SK-N-SH (cell line): ENCODE results near the gene FIZ1. TPM values are rescaled to one million over a fixed set of nuclear protein-coding genes. Genes with fewer than 3 reads are reported as not detected.
A peak's percentile ranks its signal among the peaks of the same experiment; 100 is the strongest.

Experiments
- CTCF ChIA-PET: fragments of 300-600, 350-600 bp; formaldehyde crosslinking; extraction: SDS; loops from one replicate; lab custom pipeline; 2021; lab: Yijun Ruan, JAX
- POLR2A ChIA-PET: fragments of 350-600 bp; sonication (Branson Sonifier 250); formaldehyde crosslinking; extraction: SDS; loops from one replicate; lab custom pipeline; 2020; ENCODE audit warnings: antibody characterized with exemption, inconsistent platforms; lab: Yijun Ruan, JAX
- DNase-seq: peaks from one replicate; pipeline ENCODE4 v3.0.0; 2012
- H2AFZ ChIP-seq: fragments of 200-600 bp; sonication (generic); 2 replicates; pipeline ENCODE4 v1.8.1; 2016; ENCODE audit warnings: antibody characterized with exemption, mild to moderate bottlenecking, low read depth
- H3F3A ChIP-seq: fragments of 200-600 bp; sonication (generic); replicated peaks from 2 replicates; pipeline ENCODE3; 2016; ENCODE audit warnings: antibody characterized with exemption, mild to moderate bottlenecking; ENCODE audit not compliant: insufficient read depth
- H3K27ac ChIP-seq, 2 experiments: fragments of 200-500 bp in 1 of 2; fragments of 200-600 bp in 1 of 2; sonication (Bioruptor generic) in 1 of 2; sonication (generic), shearing (Covaris generic) in 1 of 2; 2 replicates each; pipeline versions ENCODE4 v1.5.1 to v1.6.1; 2014 to 2016; ENCODE audit warnings: low read depth in 2 of 2, inconsistent platforms in 1 of 2, low read length in 1 of 2, mild to moderate bottlenecking in 1 of 2, mixed read lengths in 1 of 2
- H3K27me3 ChIP-seq: fragments of 200-600 bp; sonication (generic), shearing (Covaris generic); 2 replicates; pipeline ENCODE4 v1.6.1; 2016; ENCODE audit warnings: mixed run types; ENCODE audit not compliant: insufficient read depth
- H3K36me3 ChIP-seq, 2 experiments: fragments of 200-500 bp in 1 of 2; fragments of 200-600 bp in 1 of 2; sonication (Bioruptor generic) in 1 of 2; sonication (generic) in 1 of 2; replicated peaks in 1 of 2; 2 replicates each; pipeline versions ENCODE3 to v1.5.1; 2014 to 2016; ENCODE audit warnings: low read length in 1 of 2, mild to moderate bottlenecking in 1 of 2; ENCODE audit not compliant: insufficient read depth in 2 of 2, control insufficient read depth in 1 of 2
- H3K4me1 ChIP-seq, 2 experiments: fragments of 200-500 bp in 1 of 2; fragments of 200-600 bp in 1 of 2; sonication (Bioruptor generic) in 1 of 2; sonication (generic), shearing (Covaris generic) in 1 of 2; 2 replicates each; pipeline versions ENCODE4 v1.5.1 to v1.6.1; 2014 to 2016; ENCODE audit warnings: low read depth in 1 of 2, low read length in 1 of 2, mixed run types in 1 of 2; ENCODE audit not compliant: insufficient read depth in 2 of 2, control insufficient read depth in 1 of 2
- H3K4me2 ChIP-seq: fragments of 200-600 bp; sonication (generic), shearing (Covaris generic); 2 replicates; pipeline ENCODE4 v1.6.1; 2017; ENCODE audit warnings: mixed run types
- H3K4me3 ChIP-seq, 2 experiments: fragments of 200-500 bp in 1 of 2; fragments of 200-600 bp in 1 of 2; sonication (Bioruptor generic) in 1 of 2; sonication (generic), shearing (Covaris generic) in 1 of 2; 2 replicates each; pipeline versions ENCODE4 v1.5.1 to v1.8.1; 2014 to 2016; ENCODE audit warnings: low read depth in 2 of 2, inconsistent platforms in 1 of 2, low read length in 1 of 2, mild to moderate bottlenecking in 1 of 2, mixed read lengths in 1 of 2, moderate library complexity in 1 of 2
- H3K79me2 ChIP-seq: fragments of 200-600 bp; sonication (generic); 2 replicates; pipeline ENCODE4 v1.8.1; 2017; ENCODE audit warnings: mild to moderate bottlenecking; ENCODE audit not compliant: insufficient read depth
- H3K9ac ChIP-seq: fragments of 200-600 bp; sonication (generic); 2 replicates; pipeline ENCODE4 v1.6.1; 2017; ENCODE audit warnings: mixed run types
- H3K9me2 ChIP-seq: fragments of 200-600 bp; sonication (generic); 2 replicates; pipeline ENCODE4 v1.6.1; 2017; ENCODE audit warnings: mixed run types
- H3K9me3 ChIP-seq: fragments of 200-600 bp; sonication (generic); 2 replicates; pipeline ENCODE4 v1.6.1; 2017; ENCODE audit warnings: mixed run types, mild to moderate bottlenecking, moderate library complexity
- H4K20me1 ChIP-seq: fragments of 200-600 bp; sonication (generic); 2 replicates; pipeline ENCODE4 v1.6.1; 2017; ENCODE audit warnings: mild to moderate bottlenecking, mixed run types; ENCODE audit not compliant: insufficient read depth
- CHD2 ChIP-seq: fragments of 150-350 bp; IDR thresholded peaks from 2 replicates; pipeline ENCODE4 v1.6.1; 2018; ENCODE audit warnings: low read length; ENCODE audit not compliant: partially characterized antibody
- ELF1 ChIP-seq: IDR thresholded peaks from 2 replicates; pipeline ENCODE4 v1.4.0; 2012
- GABPA ChIP-seq: IDR thresholded peaks from 2 replicates; pipeline ENCODE4 v1.4.0; 2012; ENCODE audit warnings: low read depth, mild to moderate bottlenecking
- GATA2 ChIP-seq: sonication (generic); formaldehyde crosslinking; IDR thresholded peaks from 2 replicates; pipeline ENCODE4 v1.5.0; 2020; ENCODE audit warnings: mild to moderate bottlenecking, missing genetic modification reagents
- IRF3 ChIP-seq: fragments of 150-350 bp; IDR thresholded peaks from 2 replicates; pipeline ENCODE4 v1.6.1; 2016; ENCODE audit warnings: mild to moderate bottlenecking, low read depth, low read length
- NFIC ChIP-seq: IDR thresholded peaks from 2 replicates; pipeline ENCODE4 v1.4.0; 2012; ENCODE audit warnings: borderline replicate concordance
- PBX3 ChIP-seq: IDR thresholded peaks from 2 replicates; pipeline ENCODE4; 2012
- POLR2AphosphoS5 ChIP-seq: IDR thresholded peaks from 2 replicates; pipeline ENCODE4 v1.6.1; 2012; ENCODE audit warnings: low read depth, low read length
- RAD21 ChIP-seq: IDR thresholded peaks from 2 replicates; pipeline ENCODE4 v1.6.1; 2012; ENCODE audit warnings: mild to moderate bottlenecking, low read length
- RCOR1 ChIP-seq: fragments of 150-350 bp; IDR thresholded peaks from 2 replicates; pipeline ENCODE4 v1.6.1; 2017; ENCODE audit warnings: antibody characterized with exemption, low read length
- RFX5 ChIP-seq: IDR thresholded peaks from 2 replicates; pipeline ENCODE4 v1.6.1; 2012; ENCODE audit warnings: mild to moderate bottlenecking, improper control_type of control experiment, low read length
- RXRA ChIP-seq: IDR thresholded peaks from 2 replicates; pipeline ENCODE4 v1.4.0; 2012; ENCODE audit warnings: low read depth, mild to moderate bottlenecking, borderline replicate concordance
- SIN3A ChIP-seq: IDR thresholded peaks from 2 replicates; pipeline ENCODE4 v1.6.1; 2012; ENCODE audit warnings: low read depth, mild to moderate bottlenecking, low read length, moderate library complexity, borderline replicate concordance
- SMC3 ChIP-seq: IDR thresholded peaks from 2 replicates; pipeline ENCODE4 v1.6.1; 2012; ENCODE audit warnings: low read depth, low read length, improper control_type of control experiment
- TEAD4 ChIP-seq: IDR thresholded peaks from 2 replicates; pipeline ENCODE4 v1.4.0; 2012; ENCODE audit warnings: mild to moderate bottlenecking, borderline replicate concordance; ENCODE audit not compliant: insufficient read depth
- WGBS: methylation state at CpG from one replicate; pipeline ENCODE4 v1.1.6; 2017; ENCODE audit warnings: low lambda C conversion rate; 5-methylcytosine and 5-hydroxymethylcytosine counted together
- polyA plus RNA-seq, 3 experiments: library from polyadenylated mRNA; depleted of rRNA; stranded (reverse); fragments of >200 nt; gene quantifications; 2 replicates each; pipeline ENCODE4 v1.2.3, GENCODE V29; 2012
- TF ChIP-seq, protein P1 (sequence below): IDR thresholded peaks from 2 replicates; pipeline ENCODE4 v1.4.0; 2012; ENCODE audit warnings: low read depth
- TF ChIP-seq, protein P2 (sequence below): fragments of 200-600 bp; sonication (generic); IDR thresholded peaks from 2 replicates; pipeline ENCODE4 v1.6.1; 2017; ENCODE audit warnings: antibody characterized with exemption, mild to moderate bottlenecking, moderate library complexity

Gene FIZ1
- polyA plus RNA-seq, 1 of the 3 experiments (the other 2 are of a cell fraction) = 5.7 TPM

DNA sequence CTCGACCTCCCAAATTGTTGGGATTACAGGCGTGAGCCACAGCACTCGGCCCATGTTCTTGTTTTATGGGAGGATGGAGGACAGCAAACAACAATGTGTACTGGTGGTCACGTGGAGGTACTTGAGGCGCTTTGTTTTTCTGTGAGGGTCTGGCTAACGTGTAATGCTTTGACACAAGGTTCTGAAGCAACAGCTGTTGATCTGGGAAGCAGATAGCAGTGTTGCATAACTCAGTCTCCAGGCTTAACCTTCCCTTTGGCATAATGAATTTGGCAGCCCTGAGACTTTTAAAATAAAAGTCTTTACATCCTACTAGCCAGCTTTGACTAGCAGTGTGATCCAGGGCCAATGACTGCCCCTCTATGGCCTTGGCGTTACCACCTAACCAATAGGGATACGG, 34.5 kb upstream of the FIZ1 start (continued):
- TF ChIP-seq IRF3 = no peak
- no peak for TF ChIP-seq PBX3
- TF ChIP-seq NFIC = no peak
- no peak for TF ChIP-seq ELF1
- no peak for TF ChIP-seq TEAD4

DNA sequence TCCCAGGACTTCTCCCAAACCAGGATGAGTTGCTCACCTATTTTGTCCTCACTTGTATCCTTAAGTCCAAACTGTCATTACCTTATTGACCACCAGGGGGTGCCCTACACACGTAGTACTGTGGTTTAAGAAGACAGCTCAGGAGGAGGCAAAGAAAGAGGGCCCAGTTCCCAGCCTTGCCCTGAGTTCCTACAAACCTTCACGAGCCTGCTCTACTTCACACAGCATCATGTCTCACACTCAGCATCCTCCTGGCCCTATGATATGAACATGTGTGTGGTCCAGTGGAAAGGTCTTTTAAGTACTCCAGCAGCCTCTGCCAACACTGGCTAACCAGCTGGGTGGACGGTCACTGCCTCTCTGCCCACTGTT, 33.1 kb upstream of the FIZ1 start:
- Histone ChIP-seq H3K4me3 (peak overlapping the region in 1 of 2 experiments; percentile 30; a peak in 1 of 4 replicates), H3K27me3 (no peaks in the 10 kb centered on the region), H3F3A (peaks cover 10% of the 10 kb centered on the region), H3K9me2 (no peaks in the 10 kb centered on the region), H4K20me1 (no peaks in the 10 kb centered on the region), H3K9ac (no peak overlapping the region), H3K9me3 (no peaks in the 10 kb centered on the region), H3K36me3 (no peaks in the 10 kb centered on the region), H2AFZ (0 out of 2 replicates have a peak overlapping the region, but pooled peaks have one; percentile 43), H3K27ac (peak overlapping the region in 1 of 2 experiments; percentile 26; a peak in 1 of 4 replicates), H3K79me2 (peaks cover 26% of the 10 kb centered on the region), H3K4me2 (no peak overlapping the region), H3K4me1 (peaks cover 0 to 14% of the 10 kb centered on the region in 2 experiments; a peak in 1 of 4 replicates)
- peak; percentile 62 for DNase-seq
- peak; percentile 45 for TF ChIP-seq SMC3
- no peak for TF ChIP-seq POLR2AphosphoS5
- peak; percentile 82 for TF ChIP-seq RAD21
- no peak for TF ChIP-seq RCOR1
- TF ChIP-seq, protein P1, sequence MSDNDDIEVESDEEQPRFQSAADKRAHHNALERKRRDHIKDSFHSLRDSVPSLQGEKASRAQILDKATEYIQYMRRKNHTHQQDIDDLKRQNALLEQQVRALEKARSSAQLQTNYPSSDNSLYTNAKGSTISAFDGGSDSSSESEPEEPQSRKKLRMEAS = no peak
- no peak for TF ChIP-seq NFIC
- no peak for TF ChIP-seq GATA2
- peak; percentile 26; the same call in 1 of the 2 replicates for TF ChIP-seq SIN3A
- TF ChIP-seq RFX5 = peak; percentile 52; the same call in 1 of the 2 replicates
- peak; percentile 12 for TF ChIP-seq CHD2
- TF ChIP-seq RXRA = no peak
- TF ChIP-seq GABPA = no peak
- TF ChIP-seq, protein P2, sequence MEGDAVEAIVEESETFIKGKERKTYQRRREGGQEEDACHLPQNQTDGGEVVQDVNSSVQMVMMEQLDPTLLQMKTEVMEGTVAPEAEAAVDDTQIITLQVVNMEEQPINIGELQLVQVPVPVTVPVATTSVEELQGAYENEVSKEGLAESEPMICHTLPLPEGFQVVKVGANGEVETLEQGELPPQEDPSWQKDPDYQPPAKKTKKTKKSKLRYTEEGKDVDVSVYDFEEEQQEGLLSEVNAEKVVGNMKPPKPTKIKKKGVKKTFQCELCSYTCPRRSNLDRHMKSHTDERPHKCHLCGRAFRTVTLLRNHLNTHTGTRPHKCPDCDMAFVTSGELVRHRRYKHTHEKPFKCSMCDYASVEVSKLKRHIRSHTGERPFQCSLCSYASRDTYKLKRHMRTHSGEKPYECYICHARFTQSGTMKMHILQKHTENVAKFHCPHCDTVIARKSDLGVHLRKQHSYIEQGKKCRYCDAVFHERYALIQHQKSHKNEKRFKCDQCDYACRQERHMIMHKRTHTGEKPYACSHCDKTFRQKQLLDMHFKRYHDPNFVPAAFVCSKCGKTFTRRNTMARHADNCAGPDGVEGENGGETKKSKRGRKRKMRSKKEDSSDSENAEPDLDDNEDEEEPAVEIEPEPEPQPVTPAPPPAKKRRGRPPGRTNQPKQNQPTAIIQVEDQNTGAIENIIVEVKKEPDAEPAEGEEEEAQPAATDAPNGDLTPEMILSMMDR = peak; percentile 83
- ChIA-PET CTCF (interaction anchor here (0.6 to 4.6 kb wide), 40 partner anchors 8 to 581 kb away, joined by 3 to 40 read pairs (median 4); partner anchors contain the start of genes CCDC106, EPN1, U2AF2 and ZNF524), POLR2A (interaction anchor here (0.9 to 2.4 kb wide), 2 partner anchors 20 to 22 kb away, joined by 3 to 5 read pairs; no protein-coding TSS in a partner anchor)
- 33% methylated on average over 3 of the region's 3 CpGs for WGBS
